HepG2 (cell line): ENCODE data around the gene YIPF5. TPM values are rescaled to one million over a fixed set of nuclear protein-coding genes. Genes with fewer than 3 reads are reported as not detected.

Experiments used
- ATAC-seq: fragments of 200-7000 bp; cut with Tn5 transposase; 3 replicates; pipeline ENCODE4 v1.9.1; 2020; ENCODE audit warnings: mild to moderate bottlenecking, moderate library complexity
- BruUV-seq: library from RNA; stranded (reverse); fragments of 400-500 nt; replicated peaks from 2 replicates; lab custom pipeline; 2021; lab: Mats Ljungman, UMichigan
- CTCF ChIA-PET: fragments of 300-600 bp; formaldehyde crosslinking; extraction: SDS; loops from one replicate; lab custom pipeline; 2021; ENCODE audit warnings: low total read pairs, inconsistent platforms, low intra/inter-chr PET ratio; lab: Yijun Ruan, JAX
- POLR2A ChIA-PET: fragments of 350-600 bp; sonication (Branson Sonifier 250); formaldehyde crosslinking; loops from one replicate; lab custom pipeline; 2020; ENCODE audit warnings: antibody characterized with exemption, inconsistent platforms; lab: Yijun Ruan, JAX
- DNase-seq: peaks from one replicate; pipeline ENCODE4 v3.0.0-alpha.2; 2015; ENCODE audit warnings: low spot score
- FAIRE-seq: peaks from 3 replicates; lab custom pipeline; 2011; peaks lifted over from hg19 to GRCh38; lab: Jason Lieb, UNC
- H2AFZ ChIP-seq: one replicate; pipeline ENCODE4 v1.6.1; 2011; ENCODE audit warnings: low read length, inconsistent platforms
- H3K27ac ChIP-seq: fragments of 300-600 bp; 3 replicates; pipeline ENCODE4 v1.8.0; 2011; ENCODE audit warnings: mixed run types, mild to moderate bottlenecking, mixed read lengths, low read length, inconsistent platforms; ENCODE audit not compliant: insufficient read depth; ENCODE audit errors: extremely low read length
- H3K27me3 ChIP-seq, 2 experiments: fragments of 200-600 bp in 1 of 2; 2 replicates in 1 of 2; 3 replicates in 1 of 2; pipeline versions ENCODE4 v1.6.0 to v1.8.0; 2011; ENCODE audit warnings: low read length in 2 of 2, mild to moderate bottlenecking in 2 of 2, moderate library complexity in 2 of 2, inconsistent platforms in 1 of 2; ENCODE audit not compliant: insufficient read depth in 2 of 2, control insufficient read depth in 1 of 2
- H3K36me3 ChIP-seq, 2 experiments: fragments of 200-600 bp in 1 of 2; replicated peaks in 1 of 2; 2 replicates in 1 of 2; 3 replicates in 1 of 2; pipeline versions ENCODE4 v1.5.1 to v1.8.0; 2011; ENCODE audit warnings: low read length in 2 of 2, inconsistent platforms in 1 of 2; ENCODE audit not compliant: insufficient read depth in 2 of 2, control insufficient read depth in 1 of 2
- H3K4me1 ChIP-seq: 2 replicates; pipeline ENCODE4 v1.5.1; 2012; ENCODE audit warnings: low read length, inconsistent platforms; ENCODE audit not compliant: insufficient read depth
- H3K4me2 ChIP-seq: 2 replicates; pipeline ENCODE4 v1.6.0; 2011; ENCODE audit warnings: low read depth, low read length, inconsistent platforms
- H3K4me3 ChIP-seq, 3 experiments: fragments of 200-600 bp in 1 of 3; sonication (generic), shearing (Covaris generic) in 1 of 3; replicated peaks in 1 of 3; 2 replicates each; pipeline ENCODE4 v1.5.1; 2011 to 2016; ENCODE audit warnings: low read length in 3 of 3, inconsistent platforms in 2 of 3, low read depth in 2 of 3, mild to moderate bottlenecking in 2 of 3, control low read depth in 1 of 3, mixed read lengths in 1 of 3; ENCODE audit not compliant: insufficient read depth in 1 of 3
- H3K79me2 ChIP-seq: one replicate; pipeline ENCODE4 v1.6.1; 2011; ENCODE audit warnings: low read length, inconsistent platforms; ENCODE audit not compliant: insufficient read depth
- H3K9ac ChIP-seq: 2 replicates; pipeline ENCODE4 v1.6.0; 2011; ENCODE audit warnings: mild to moderate bottlenecking, low read depth, low read length, inconsistent platforms; ENCODE audit not compliant: insufficient read depth
- H3K9me3 ChIP-seq: 2 replicates; pipeline ENCODE4 v1.5.1; 2012; ENCODE audit warnings: mild to moderate bottlenecking, low read length
- H4K20me1 ChIP-seq: 2 replicates; pipeline ENCODE4 v1.6.0; 2011; ENCODE audit warnings: inconsistent platforms, mild to moderate bottlenecking, low read length, moderate library complexity; ENCODE audit not compliant: insufficient read depth
- HNF1A ChIP-seq, 2 experiments: sonication (generic) in 1 of 2; formaldehyde crosslinking in 1 of 2; IDR thresholded peaks; 2 replicates each; pipeline versions ENCODE4 v1.4.0 to v1.6.1; 2016 to 2020; ENCODE audit warnings: borderline replicate concordance in 1 of 2, low read depth in 1 of 2, mild to moderate bottlenecking in 1 of 2, missing genetic modification reagents in 1 of 2
- KMT2A ChIP-seq: sonication (generic); formaldehyde crosslinking; IDR thresholded peaks from 2 replicates; pipeline ENCODE4 v1.4.0; 2020; ENCODE audit warnings: missing genetic modification reagents
- MAFK ChIP-seq, 2 experiments: IDR thresholded peaks in 1 of 2; conservative IDR thresholded peaks in 1 of 2; 2 replicates each; pipeline ENCODE4 v1.6.1; 2011; ENCODE audit warnings: improper control_type of control experiment in 2 of 2, low read length in 2 of 2
- PHF21A ChIP-seq: sonication (generic); formaldehyde crosslinking; IDR thresholded peaks from 2 replicates; pipeline ENCODE4 v1.5.0; 2020; ENCODE audit warnings: mild to moderate bottlenecking, missing genetic modification reagents
- RBAK ChIP-seq: sonication (generic); formaldehyde crosslinking; IDR thresholded peaks from 2 replicates; pipeline ENCODE4 v1.5.1; 2020; ENCODE audit warnings: mild to moderate bottlenecking, missing genetic modification reagents
- REST ChIP-seq, 2 experiments: IDR thresholded peaks; 2 replicates each; pipeline ENCODE4 v1.6.1; 2011 to 2012; ENCODE audit warnings: low read length in 2 of 2, borderline replicate concordance in 1 of 2, low read depth in 1 of 2, mild to moderate bottlenecking in 1 of 2, moderate library complexity in 1 of 2
- ZBTB34 ChIP-seq: sonication (generic); formaldehyde crosslinking; IDR thresholded peaks from 2 replicates; pipeline ENCODE4 v1.8.0; 2022; ENCODE audit warnings: mild to moderate bottlenecking, missing genetic modification reagents
- ZNF10 ChIP-seq: sonication (generic); formaldehyde crosslinking; IDR thresholded peaks from 2 replicates; pipeline ENCODE4 v1.4.0; 2020; ENCODE audit warnings: mild to moderate bottlenecking, low read depth, missing genetic modification reagents, borderline replicate concordance
- ZNF263 ChIP-seq: sonication (generic); formaldehyde crosslinking; IDR thresholded peaks from 2 replicates; pipeline ENCODE4 v1.4.0; 2020; ENCODE audit warnings: missing genetic modification reagents
- ZNF83 ChIP-seq: sonication (generic); formaldehyde crosslinking; IDR thresholded peaks from 2 replicates; pipeline ENCODE4 v1.4.0; 2020; ENCODE audit warnings: missing genetic modification reagents, mild to moderate bottlenecking, borderline replicate concordance
- in situ Hi-C: cut with HindIII; loops from 2 replicates; pipeline ENCODE4 v1.10.0; 2017; ENCODE audit warnings: low pct_unique_long_range_greater_than_20kb; ENCODE audit not compliant: extremely low pct_ligation_motif_present
- intact Hi-C: fragments of 100-400 bp; cut with micrococcal nuclease; formaldehyde crosslinking; loops from one replicate; pipeline ENCODE4 v1.10.0; 2022; ENCODE audit not compliant: unreplicated experiment
- polyA plus RNA-seq, 8 experiments: library from polyadenylated mRNA; depleted of rRNA in 3 of 8; stranded (reverse) in 7 of 8; unstranded in 1 of 8; fragments of >200 nt; fragmentation: Illumina TruSeq in 4 of 8; extraction: Trizol in 4 of 8; gene quantifications; 2 replicates each; pipeline versions ENCODE4 v1.2.1 to v1.2.3, GENCODE V29; 2011 to 2016; ENCODE audit warnings: low read depth in 4 of 8, missing spikeins in 1 of 8, mixed read lengths in 1 of 8; ENCODE audit not compliant: insufficient read depth in 1 of 8
- total RNA-seq, 5 experiments: library from RNA; depleted of rRNA; stranded (reverse); fragments of >200 nt; fragmentation: Illumina TruSeq; extraction: Trizol; gene quantifications; 2 replicates each; pipeline ENCODE4 v1.2.3, GENCODE V29; 2016; ENCODE audit warnings: low read depth in 1 of 5

YIPF5 gene
- total and polyA plus RNA-seq, 2 of the 13 experiments (the other 11 are each of a cell fraction or from before 2014, with no cell fraction given) = 61.4 to 73.6 TPM

- FAIRE-seq = no peak
- no peaks in the 10 kb centered on the region for H3K4me1 ChIP-seq
- in situ Hi-C loops = loop anchor here (10.0 kb wide), 1 partner anchor 1027 kb away; no protein-coding TSS in a partner anchor
- intact Hi-C loops = loop anchor here (10.0 kb wide), 1 partner anchor 1927 kb away; no protein-coding TSS in a partner anchor
- no peaks in the 10 kb centered on the region for H3K9me3 ChIP-seq
- no peak for ATAC-seq
- H3K4me3 ChIP-seq = no peak overlapping the region
- BruUV-seq = no TSS peak
- H3K4me2 ChIP-seq = no peak overlapping the region
- H3K79me2 ChIP-seq = no peaks in the 10 kb centered on the region
- no peaks in the 10 kb centered on the region for H4K20me1 ChIP-seq
- peaks cover 3 to 20% of the 10 kb centered on the region in 2 experiments; a peak in 4 of 5 replicates for H3K27me3 ChIP-seq
- no peak for TF ChIP-seq RBAK (CRISPR knock-in tag)
- no peak for TF ChIP-seq MAFK (conservative IDR thresholded peaks at IDR 0.05 in 1 of 2, IDR thresholded peaks at IDR 0.05 in 1 of 2; ENCODE audit: low read length in 2 of 2)
- no peak for TF ChIP-seq ZNF83
- no peak for TF ChIP-seq ZNF10 (CRISPR knock-in tag)
- TF ChIP-seq PHF21A (CRISPR knock-in tag) = no peak
- no peak for TF ChIP-seq REST (IDR thresholded peaks at IDR 0.05; ENCODE audit: borderline replicate concordance in 1 of 2, low read depth in 1 of 2, low read length in 2 of 2)
- no peak for TF ChIP-seq ZNF263 (CRISPR knock-in tag)
- TF ChIP-seq ZBTB34 (CRISPR knock-in tag) = no peak
- TF ChIP-seq HNF1A (IDR thresholded peaks at IDR 0.05; ENCODE audit: low read depth) = no peak
- TF ChIP-seq HNF1A (CRISPR knock-in tag; IDR thresholded peaks at IDR 0.05; ENCODE audit: borderline replicate concordance) = no peak
- no peak for TF ChIP-seq KMT2A (CRISPR knock-in tag)
- TF ChIP-seq, all 625 proteins: peak for 0
- Histone ChIP-seq H3K9ac (no peak overlapping the region), H3K27ac (no peak overlapping the region), H2AFZ (no peak overlapping the region), H3K36me3 (no peaks in the 10 kb centered on the region)
- ChIA-PET POLR2A (no interaction called here), CTCF (no interaction called here)
- no peak for DNase-seq
Observed at GRCh38 chr5:144207875-144208444, 37.5 kb upstream of the YIPF5 start.
